Measurements from ENCODE around the gene HIC1.

Gene HIC1

GRCh38 chr17:2060681-2061440 lies 6.0 kb downstream of the HIC1 start:
- no peak for DNase-seq

GRCh38 chr17:2061441-2061958 lies 6.6 kb downstream of the HIC1 start:
- no peak for DNase-seq

- no peak for DNase-seq
Observed at GRCh38 chr17:2062571-2063183, 7.8 kb downstream of the HIC1 start.

- no peak for DNase-seq
Observed at GRCh38 chr17:2063261-2064146, 8.6 kb downstream of the HIC1 start.

GRCh38 chr17:2064147-2064489 lies 9.2 kb downstream of the HIC1 start:
- no peak for DNase-seq

- no peak for DNase-seq
Observed at GRCh38 chr17:2064520-2064971, 9.6 kb downstream of the HIC1 start.

GRCh38 chr17:2064980-2065785 lies 10.3 kb downstream of the HIC1 start:
- DNase-seq, result no peak

GRCh38 chr17:2065949-2066400 lies 11.1 kb downstream of the HIC1 start:
- DNase-seq, result no peak

- DNase-seq, result no peak
Observed at GRCh38 chr17:2067048-2067561, 12.2 kb downstream of the HIC1 start.

- DNase-seq, result peak; percentile 24
Observed at GRCh38 chr17:2067608-2068024, 12.7 kb downstream of the HIC1 start.

- DNase-seq, result no peak
Observed at GRCh38 chr17:2068031-2068518, 13.2 kb downstream of the HIC1 start.

- DNase-seq, result peak; percentile 21
Observed at GRCh38 chr17:2068519-2069051, 13.7 kb downstream of the HIC1 start.

GRCh38 chr17:2070241-2071023 lies 15.5 kb downstream of the HIC1 start:
- no peak for DNase-seq

- no peak for DNase-seq
Observed at GRCh38 chr17:2071024-2071385, 16.1 kb downstream of the HIC1 start.

- no peak for DNase-seq
Observed at GRCh38 chr17:2071455-2072281, 16.8 kb downstream of the HIC1 start.

GRCh38 chr17:2074919-2075318 lies 20.0 kb downstream of the HIC1 start:
- DNase-seq, result no peak

GRCh38 chr17:2075336-2076086 lies 20.6 kb downstream of the HIC1 start:
- DNase-seq, result no peak

GRCh38 chr17:2076087-2076984 lies 21.4 kb downstream of the HIC1 start:
- DNase-seq, result peak; percentile 16

Measured in NCI-H2171 treated with DMSO at 0.1 percent for 48 hours (cell line).